Spleen (tissue), 11 donors: ENCODE data around the gene MEGF8. TPM values are rescaled to one million over a fixed set of nuclear protein-coding genes. Genes with fewer than 3 reads are reported as not detected.
A peak's percentile ranks its signal among the peaks of the same experiment; 100 is the strongest.

ENCODE experiments used
- DNase-seq: peaks from one replicate; pipeline ENCODE4 v3.0.0-alpha.2; 2020
- H3K27ac ChIP-seq, 8 donors: fragments of 200-600 bp; sonication (generic) in 7 of 8; 1 replicate in 4 of 8; 2 replicates in 4 of 8; pipeline versions ENCODE4 v1.5.0 to v1.8.0; 2016 to 2021; ENCODE audit warnings: inconsistent platforms in 4 of 8, mild to moderate bottlenecking in 4 of 8, moderate library complexity in 1 of 8
- H3K27me3 ChIP-seq, 7 donors: fragments of 200-600 bp; sonication (generic) in 6 of 7; replicated peaks in 1 of 7; 1 replicate in 4 of 7; 2 replicates in 3 of 7; pipeline versions ENCODE4 v1.5.0 to v1.8.0; 2016 to 2021; ENCODE audit warnings: inconsistent platforms in 3 of 7, mild to moderate bottlenecking in 1 of 7
- H3K36me3 ChIP-seq, 6 donors: fragments of 200-600 bp; sonication (generic) in 5 of 6; 1 replicate in 4 of 6; 2 replicates in 2 of 6; pipeline versions ENCODE4 v1.5.0 to v1.8.0; 2016 to 2021; ENCODE audit warnings: inconsistent platforms in 2 of 6
- H3K4me1 ChIP-seq, 6 donors: fragments of 200-600 bp; sonication (generic) in 5 of 6; 1 replicate in 3 of 6; 2 replicates in 3 of 6; pipeline versions ENCODE4 v1.5.0 to v1.8.0; 2016 to 2021; ENCODE audit warnings: inconsistent platforms in 3 of 6
- H3K4me3 ChIP-seq, 8 donors: fragments of 200-600 bp; sonication (generic) in 7 of 8; 1 replicate in 4 of 8; 2 replicates in 4 of 8; pipeline versions ENCODE4 v1.5.0 to v1.8.0; 2016 to 2021; ENCODE audit warnings: inconsistent platforms in 4 of 8, mild to moderate bottlenecking in 4 of 8, moderate library complexity in 2 of 8
- H3K9me3 ChIP-seq, 8 donors: fragments of 200-600 bp; sonication (generic) in 7 of 8; 1 replicate in 4 of 8; 2 replicates in 4 of 8; pipeline versions ENCODE4 v1.5.0 to v1.8.0; 2016 to 2021; ENCODE audit warnings: inconsistent platforms in 4 of 8
- CTCF ChIP-seq, 11 experiments: fragments of 200-600 bp in 7 of 11; fragments of 450-650 bp in 4 of 11; sonication (generic) in 4 of 11; IDR thresholded peaks in 8 of 11; conservative IDR thresholded peaks in 3 of 11; 1 replicate in 7 of 11; 2 replicates in 4 of 11; pipeline versions ENCODE4 v1.4.0 to v1.8.0; 2016 to 2021; ENCODE audit warnings: antibody characterized with exemption in 11 of 11, inconsistent platforms in 4 of 11, mild to moderate bottlenecking in 1 of 11
- POLR2A ChIP-seq, 3 donors: fragments of 450-650 bp; IDR thresholded peaks; one replicate each; pipeline ENCODE4 v1.5.1; 2017; ENCODE audit warnings: antibody characterized with exemption in 3 of 3, mild to moderate bottlenecking in 1 of 3
- POLR2AphosphoS5 ChIP-seq, 3 donors: sonication (generic); formaldehyde crosslinking; IDR thresholded peaks; one replicate each; pipeline ENCODE4 v1.5.1; 2017; ENCODE audit warnings: antibody characterized with exemption in 3 of 3
- WGBS, 5 donors: extraction: QIAGEN DNeasy Blood & Tissue Kit in 3 of 5; methylation state at CpG; one replicate each; pipeline versions ENCODE4 v1.1.5 to v1.1.7; 2013 to 2018; 5-methylcytosine and 5-hydroxymethylcytosine counted together
- intact Hi-C: fragments of 100-400 bp; cut with DNase I; formaldehyde crosslinking; loops from one replicate; pipeline ENCODE4 v1.15.0; 2023; ENCODE audit warnings: low total_unique reads
- polyA plus RNA-seq, 3 donors: library from polyadenylated mRNA; stranded (reverse); fragments of 200-250 nt; gene quantifications; one replicate each; pipeline ENCODE4 v1.2.1, GENCODE V29; 2013
- total RNA-seq, 7 donors: library from RNA; depleted of rRNA in 3 of 7; stranded (reverse); fragments of >200 nt in 3 of 7; fragmentation: NEBNext Ultra II Directional in 4 of 7; extraction: Animal tissue kit (Norgen Biotek cat#: 25700) in 4 of 7; gene quantifications; one replicate each; pipeline versions ENCODE4 v1.1.0 to v1.2.1, GENCODE V29; 2016 to 2021
- donor health status: healthy with polysubstance abuse.
- donor health status: DM: no; HTN: no; CAD: no; lungs with moderate emphysema.
- donor health status: DM: no; HTN: no; CAD: no.
- donor health status: Bipolar disorder and iron deficiency.
- donor health status: healthy.
- donor health status: DM: no; HTN: no; CAD: no.
- donor health status: DM: yes; HTN: yes; CAD: no.

The MEGF8 gene
- total and polyA plus RNA-seq, 10 donors = 2.3 to 26.2 (median 18.7) TPM

GRCh38 chr19:42396381-42397262 is 71.2 kb downstream of the MEGF8 start:
- intact Hi-C loops = loop anchor here (5.0 kb wide), 1 partner anchor 69 kb away; the partner anchor contains the start of gene MEGF8
- Histone ChIP-seq H3K4me3 (peak overlapping the region; percentile 50 to 85 (median 55)), H3K27me3 (peaks cover 0 to 3% (median 0%) of the 10 kb centered on the region in 7 donors), H3K9me3 (no peaks in the 10 kb centered on the region), H3K4me1 (peaks cover 15 to 51% (median 33%) of the 10 kb centered on the region in 6 donors), H3K36me3 (no peaks in the 10 kb centered on the region), H3K27ac (peak overlapping the region; percentile 70 to 91 (median 85))
- DNase-seq = peak; percentile 98
- peak; percentile 92 to 97 (median 97) for TF ChIP-seq POLR2AphosphoS5 (IDR thresholded peaks at IDR 0.05)
- TF ChIP-seq POLR2A (IDR thresholded peaks at IDR 0.05) = peak; percentile 23 to 84 (median 63)
- TF ChIP-seq CTCF (IDR thresholded peaks at IDR 0.05 in 8 of 11, conservative IDR thresholded peaks at IDR 0.05 in 3 of 11) = peak in 2 of 11 experiments; percentile 19 to 22
- WGBS, 5 donors = 2 to 10% (median 3%) methylated on average over 15 to 42 of the region's 42 CpGs

GRCh38 chr19:42397263-42398166 is 72.1 kb downstream of the MEGF8 start:
- TF ChIP-seq POLR2AphosphoS5 (IDR thresholded peaks at IDR 0.05) = no peak
- TF ChIP-seq CTCF (IDR thresholded peaks at IDR 0.05 in 8 of 11, conservative IDR thresholded peaks at IDR 0.05 in 3 of 11) = no peak
- TF ChIP-seq POLR2A (IDR thresholded peaks at IDR 0.05) = no peak
- peaks cover 19 to 60% (median 42%) of the 10 kb centered on the region in 6 donors for H3K4me1 ChIP-seq
- H3K27me3 ChIP-seq = no peaks in the 10 kb centered on the region
- no peak for DNase-seq
- H3K4me3 ChIP-seq = peak overlapping the region; percentile 50 to 85 (median 55)
- H3K36me3 ChIP-seq = peaks cover 0 to 2% (median 0%) of the 10 kb centered on the region in 6 donors
- 25 to 27% (median 26%) methylated on average over 25 of the region's 25 CpGs for WGBS, 5 donors
- H3K9me3 ChIP-seq = no peaks in the 10 kb centered on the region
- H3K27ac ChIP-seq = peak overlapping the region; percentile 70 to 91 (median 85)
- intact Hi-C loops = loop anchor here (5.0 kb wide), 1 partner anchor 70 kb away; the partner anchor contains the start of gene MEGF8

- 86 to 100% (median 96%) methylated on average over 1 of the region's 1 CpG for WGBS, 5 donors
- TF ChIP-seq POLR2A (IDR thresholded peaks at IDR 0.05) = no peak
Observed at GRCh38 chr19:42400404-42400803, 75.0 kb downstream of the MEGF8 start.

More at GRCh38 chr19:42400404-42400803, 75.0 kb downstream of the MEGF8 start:
- intact Hi-C loops = no loop called here
- peak overlapping the region in 1 of 8 donors; percentile 82 for H3K27ac ChIP-seq
- H3K4me1 ChIP-seq = peaks cover 19 to 61% (median 44%) of the 10 kb centered on the region in 6 donors
- DNase-seq = no peak
- no peak overlapping the region for H3K4me3 ChIP-seq
- no peaks in the 10 kb centered on the region for H3K9me3 ChIP-seq
- peaks cover 0 to 28% (median 11%) of the 10 kb centered on the region in 6 donors for H3K36me3 ChIP-seq
- no peaks in the 10 kb centered on the region for H3K27me3 ChIP-seq
